Smooth muscle cell (in vitro differentiated cells): ENCODE results near the gene RNF144B. TPM values are rescaled to one million over a fixed set of nuclear protein-coding genes. Genes with fewer than 3 reads are reported as not detected.

Experiments used
- DNase-seq: peaks from one replicate; lab custom pipeline; 2025; ENCODE audit not compliant: unreplicated experiment; lab: John Stamatoyannopoulos, UW
- H2AFZ ChIP-seq: fragments of 200-600 bp; sonication (generic); 2 replicates; pipeline ENCODE4 v1.6.0; 2016; ENCODE audit warnings: antibody characterized with exemption, low read depth, mild to moderate bottlenecking
- H3F3A ChIP-seq: fragments of 200-600 bp; sonication (generic); 2 replicates; pipeline ENCODE4 v1.6.0; 2017; ENCODE audit warnings: antibody characterized with exemption, low read depth
- H3K27ac ChIP-seq: fragments of 200-600 bp; sonication (generic); 2 replicates; pipeline ENCODE4 v1.5.1; 2016; ENCODE audit warnings: low read depth, mild to moderate bottlenecking
- H3K27me3 ChIP-seq: fragments of 200-600 bp; sonication (generic); 2 replicates; pipeline ENCODE4 v1.6.1; 2016; ENCODE audit warnings: low read depth, mild to moderate bottlenecking
- H3K36me3 ChIP-seq: fragments of 200-600 bp; sonication (generic); 2 replicates; pipeline ENCODE4 v1.5.1; 2016; ENCODE audit warnings: low read depth
- H3K4me1 ChIP-seq: fragments of 200-600 bp; sonication (generic); 2 replicates; pipeline ENCODE4 v1.5.1; 2016; ENCODE audit warnings: low read depth
- H3K4me2 ChIP-seq: fragments of 200-600 bp; sonication (generic); 2 replicates; pipeline ENCODE4 v1.6.0; 2016; ENCODE audit warnings: mild to moderate bottlenecking
- H3K4me3 ChIP-seq: fragments of 200-600 bp; sonication (generic); 2 replicates; pipeline ENCODE4 v1.5.1; 2016; ENCODE audit warnings: mild to moderate bottlenecking
- H3K79me2 ChIP-seq: fragments of 200-600 bp; sonication (generic); 2 replicates; pipeline ENCODE4 v1.6.0; 2016; ENCODE audit warnings: low read depth, mild to moderate bottlenecking
- H3K9ac ChIP-seq: fragments of 200-600 bp; sonication (generic); 2 replicates; pipeline ENCODE4 v1.6.0; 2016; ENCODE audit warnings: low read depth
- H3K9me3 ChIP-seq: fragments of 200-600 bp; sonication (generic); replicated peaks from 2 replicates; pipeline ENCODE4 v1.5.1; 2016; ENCODE audit warnings: low read depth
- H4K20me1 ChIP-seq: fragments of 200-600 bp; sonication (generic); 2 replicates; pipeline ENCODE4 v1.6.0; 2016; ENCODE audit warnings: low read depth
- WGBS: methylation state at CpG from one replicate; pipeline ENCODE4 v1.1.7; 2016; ENCODE audit warnings: low lambda C conversion rate; 5-methylcytosine and 5-hydroxymethylcytosine counted together
- polyA plus RNA-seq: library from polyadenylated mRNA; unstranded; fragments of >200 nt; fragmentation: Nextera tagmentation; extraction: Ambion mirVana; gene quantifications from 2 replicates; pipeline ENCODE4 v1.2.1, GENCODE V29; 2016
- total RNA-seq: library from RNA; depleted of rRNA; stranded (reverse); fragments of >200 nt; gene quantifications from 2 replicates; pipeline ENCODE4 v1.2.3, GENCODE V29; 2014
- TF ChIP-seq, protein P1 (sequence below): fragments of 200-600 bp; sonication (generic); IDR thresholded peaks from 2 replicates; pipeline ENCODE4 v1.5.1; 2017; ENCODE audit warnings: borderline replicate concordance, mild to moderate bottlenecking, antibody characterized with exemption; ENCODE audit not compliant: insufficient read depth, poor library complexity, severe bottlenecking

RNF144B gene
- total RNA-seq: 10.9 and 11.2 TPM in 2 replicates
- polyA plus RNA-seq: 3.1 and 3.4 TPM in 2 replicates

DNA sequence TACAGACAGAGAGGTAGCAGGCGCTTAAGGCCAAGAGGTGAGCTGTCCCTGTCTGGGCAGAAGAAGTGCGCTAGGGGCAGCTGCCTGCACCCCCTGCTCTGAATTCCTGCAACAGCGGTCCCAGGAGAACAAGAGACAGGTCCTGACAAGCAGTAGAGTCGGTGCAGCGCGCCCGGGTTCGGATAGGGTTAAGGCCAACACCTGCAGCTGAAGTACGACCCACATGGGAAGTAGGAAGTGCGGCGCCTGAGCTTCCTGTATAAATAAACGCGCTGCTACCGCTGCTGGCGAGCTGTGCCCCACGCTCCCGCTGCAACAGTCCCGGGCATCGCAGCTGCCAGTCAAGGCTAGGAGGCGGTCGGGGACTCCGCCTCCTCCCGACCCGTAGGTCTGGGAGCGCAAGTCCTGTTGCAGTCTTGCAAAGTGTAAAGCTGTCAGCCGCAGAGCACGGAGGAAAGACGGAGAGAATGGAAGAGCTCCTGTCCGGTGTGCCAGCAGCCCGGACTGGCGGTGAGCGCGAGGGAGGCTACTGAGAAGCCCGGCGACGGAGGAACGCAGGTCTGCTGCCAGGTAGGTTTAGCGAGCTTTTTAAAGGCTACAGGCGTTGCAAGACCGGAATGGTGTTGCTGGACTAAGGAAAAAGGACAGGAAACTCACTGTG, at the start of gene RNF144B:
Gene RNF144B, plus strand, starts transcription at position 290 of the 661 bp plus-strand sequence. CDS start 12,185 bp downstream, outside the sequence.
- H3K9ac ChIP-seq: no peak within 1 kb of the TSS
- peak within 1 kb of the TSS; percentile 95 for H3K4me2 ChIP-seq
- H4K20me1 ChIP-seq: no peaks in the 10 kb centered on the region
- H3K27me3 ChIP-seq: peaks cover 31% of the 10 kb centered on the region
- H3K4me3 ChIP-seq: peak within 1 kb of the TSS; percentile 67
- TF ChIP-seq, protein P1, sequence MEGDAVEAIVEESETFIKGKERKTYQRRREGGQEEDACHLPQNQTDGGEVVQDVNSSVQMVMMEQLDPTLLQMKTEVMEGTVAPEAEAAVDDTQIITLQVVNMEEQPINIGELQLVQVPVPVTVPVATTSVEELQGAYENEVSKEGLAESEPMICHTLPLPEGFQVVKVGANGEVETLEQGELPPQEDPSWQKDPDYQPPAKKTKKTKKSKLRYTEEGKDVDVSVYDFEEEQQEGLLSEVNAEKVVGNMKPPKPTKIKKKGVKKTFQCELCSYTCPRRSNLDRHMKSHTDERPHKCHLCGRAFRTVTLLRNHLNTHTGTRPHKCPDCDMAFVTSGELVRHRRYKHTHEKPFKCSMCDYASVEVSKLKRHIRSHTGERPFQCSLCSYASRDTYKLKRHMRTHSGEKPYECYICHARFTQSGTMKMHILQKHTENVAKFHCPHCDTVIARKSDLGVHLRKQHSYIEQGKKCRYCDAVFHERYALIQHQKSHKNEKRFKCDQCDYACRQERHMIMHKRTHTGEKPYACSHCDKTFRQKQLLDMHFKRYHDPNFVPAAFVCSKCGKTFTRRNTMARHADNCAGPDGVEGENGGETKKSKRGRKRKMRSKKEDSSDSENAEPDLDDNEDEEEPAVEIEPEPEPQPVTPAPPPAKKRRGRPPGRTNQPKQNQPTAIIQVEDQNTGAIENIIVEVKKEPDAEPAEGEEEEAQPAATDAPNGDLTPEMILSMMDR: no peak
- H3F3A ChIP-seq: no peaks in the 10 kb centered on the region
- H3K36me3 ChIP-seq: no peaks in the 10 kb centered on the region
- no peaks in the 10 kb centered on the region for H3K79me2 ChIP-seq
- WGBS: 2% methylated on average over 40 of the region's 40 CpGs
- peak within 1 kb of the TSS; percentile 6 for H3K27ac ChIP-seq
- H3K4me1 ChIP-seq: peaks cover 5% of the 10 kb centered on the region
- H3K9me3 ChIP-seq: no peaks in the 10 kb centered on the region
- H2AFZ ChIP-seq: peak within 1 kb of the TSS; percentile 84
- peak; percentile 10 for DNase-seq

GRCh38 chr6:18339599-18339998, 47.6 kb upstream of the RNF144B start:
- H3K4me1 ChIP-seq: no peaks in the 10 kb centered on the region
- no peak overlapping the region for H3K4me3 ChIP-seq
- no peaks in the 10 kb centered on the region for H3K27me3 ChIP-seq
- 71% methylated on average over 1 of the region's 1 CpG for WGBS
- H4K20me1 ChIP-seq: no peaks in the 10 kb centered on the region
- H3K9me3 ChIP-seq: no peaks in the 10 kb centered on the region
- no peak for DNase-seq
- no peak overlapping the region for H3K9ac ChIP-seq
- H3F3A ChIP-seq: no peaks in the 10 kb centered on the region
- no peaks in the 10 kb centered on the region for H3K79me2 ChIP-seq
- H3K36me3 ChIP-seq: no peaks in the 10 kb centered on the region
- no peak overlapping the region for H3K4me2 ChIP-seq
- no peak overlapping the region for H2AFZ ChIP-seq
- TF ChIP-seq, protein P1: no peak
- no peak overlapping the region for H3K27ac ChIP-seq

DNA sequence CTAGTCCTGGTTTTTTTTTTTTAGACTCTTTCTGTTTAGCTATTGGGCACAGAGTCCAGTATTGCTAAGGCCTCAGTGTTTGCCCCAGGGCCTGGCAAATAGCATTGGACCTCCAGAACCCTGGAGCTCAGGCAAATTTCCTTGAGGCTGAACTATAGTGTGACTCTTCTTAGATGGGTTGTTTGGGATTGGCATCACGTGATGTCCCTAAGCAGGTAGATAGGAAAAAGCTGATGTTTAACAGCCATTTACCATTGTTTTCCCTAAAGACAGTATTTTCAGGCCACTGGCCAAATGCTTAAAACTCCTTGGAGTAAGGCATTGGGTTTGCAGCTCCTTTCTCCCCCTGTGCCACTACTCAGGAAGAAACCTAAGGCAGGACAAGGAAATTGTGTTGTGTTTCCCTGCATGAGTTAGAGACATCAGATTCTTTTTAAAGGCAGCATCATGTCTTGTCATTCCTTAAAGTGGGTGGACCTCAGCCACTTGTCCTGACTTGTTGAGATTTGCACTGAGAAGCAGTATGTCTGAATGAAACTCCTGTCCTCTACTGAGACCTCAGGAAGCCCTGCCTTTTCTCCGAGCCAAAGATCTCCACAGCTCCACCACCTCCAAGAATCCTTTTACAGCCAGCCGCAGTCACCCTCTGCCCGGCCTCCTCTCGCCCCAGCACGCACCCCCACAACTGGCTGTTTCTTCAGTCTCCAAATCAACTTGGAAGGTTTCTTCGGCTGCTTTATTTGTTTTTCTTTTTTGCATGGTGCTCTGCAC, 46.2 kb upstream of the RNF144B start:
- H2AFZ ChIP-seq: no peak overlapping the region
- WGBS: 77% methylated on average over 7 of the region's 7 CpGs

More for the DNA sequence above, 46.2 kb upstream of the RNF144B start:
- Histone ChIP-seq H3K79me2 (no peaks in the 10 kb centered on the region), H3K4me3 (no peak overlapping the region), H3K4me1 (no peaks in the 10 kb centered on the region), H3K9ac (peak overlapping the region; percentile 54), H3F3A (no peaks in the 10 kb centered on the region), H3K9me3 (no peaks in the 10 kb centered on the region), H4K20me1 (no peaks in the 10 kb centered on the region), H3K36me3 (no peaks in the 10 kb centered on the region), H3K27me3 (no peaks in the 10 kb centered on the region), H3K27ac (peak overlapping the region; percentile 81), H3K4me2 (no peak overlapping the region)
- DNase-seq: no peak
- TF ChIP-seq, protein P1: no peak
